GM10266 (cell line): Measurements from ENCODE around the gene MCM3AP.

Experiments used
- DNase-seq: peaks from one replicate; pipeline ENCODE4 v3.0.0; 2012; ENCODE audit errors: extremely low spot score
- CTCF ChIP-seq: IDR thresholded peaks from 2 replicates; pipeline ENCODE4 v1.5.1; 2012; ENCODE audit warnings: mild to moderate bottlenecking, low read depth; ENCODE audit not compliant: control insufficient read depth, insufficient read depth; ENCODE audit errors: missing control alignments

MCM3AP gene

DNA sequence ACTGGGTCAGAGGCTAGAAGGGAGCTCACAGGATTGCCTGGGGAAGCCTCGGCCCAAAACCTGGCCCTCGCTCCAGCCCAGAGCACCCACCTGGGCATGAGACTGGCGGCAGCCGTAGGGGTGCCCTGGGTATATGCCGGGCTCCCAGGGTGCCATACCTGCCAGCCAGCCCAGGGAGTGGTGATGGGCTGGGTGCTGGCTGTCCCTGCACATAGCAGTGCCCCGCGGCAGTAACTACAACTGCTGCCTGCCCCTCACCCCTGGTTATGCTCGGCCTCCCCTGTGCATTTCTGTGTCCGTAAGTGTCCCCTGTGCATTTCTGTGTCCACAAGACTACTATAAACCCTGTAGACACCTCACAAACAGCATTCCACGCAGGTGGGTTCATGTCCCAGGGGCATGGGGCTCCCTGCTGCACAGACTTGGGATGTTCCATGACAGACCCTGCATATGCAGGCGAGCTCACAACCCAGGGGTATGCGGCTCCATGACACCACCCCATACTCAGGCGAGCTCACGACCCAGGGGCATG is 95.4 kb downstream of the MCM3AP start:
- no peak for DNase-seq
- no peak for TF ChIP-seq CTCF

- no peak for TF ChIP-seq CTCF
- DNase-seq: no peak
Measured at GRCh38 chr21:46189213-46189958, 96.0 kb downstream of the MCM3AP start.

DNA sequence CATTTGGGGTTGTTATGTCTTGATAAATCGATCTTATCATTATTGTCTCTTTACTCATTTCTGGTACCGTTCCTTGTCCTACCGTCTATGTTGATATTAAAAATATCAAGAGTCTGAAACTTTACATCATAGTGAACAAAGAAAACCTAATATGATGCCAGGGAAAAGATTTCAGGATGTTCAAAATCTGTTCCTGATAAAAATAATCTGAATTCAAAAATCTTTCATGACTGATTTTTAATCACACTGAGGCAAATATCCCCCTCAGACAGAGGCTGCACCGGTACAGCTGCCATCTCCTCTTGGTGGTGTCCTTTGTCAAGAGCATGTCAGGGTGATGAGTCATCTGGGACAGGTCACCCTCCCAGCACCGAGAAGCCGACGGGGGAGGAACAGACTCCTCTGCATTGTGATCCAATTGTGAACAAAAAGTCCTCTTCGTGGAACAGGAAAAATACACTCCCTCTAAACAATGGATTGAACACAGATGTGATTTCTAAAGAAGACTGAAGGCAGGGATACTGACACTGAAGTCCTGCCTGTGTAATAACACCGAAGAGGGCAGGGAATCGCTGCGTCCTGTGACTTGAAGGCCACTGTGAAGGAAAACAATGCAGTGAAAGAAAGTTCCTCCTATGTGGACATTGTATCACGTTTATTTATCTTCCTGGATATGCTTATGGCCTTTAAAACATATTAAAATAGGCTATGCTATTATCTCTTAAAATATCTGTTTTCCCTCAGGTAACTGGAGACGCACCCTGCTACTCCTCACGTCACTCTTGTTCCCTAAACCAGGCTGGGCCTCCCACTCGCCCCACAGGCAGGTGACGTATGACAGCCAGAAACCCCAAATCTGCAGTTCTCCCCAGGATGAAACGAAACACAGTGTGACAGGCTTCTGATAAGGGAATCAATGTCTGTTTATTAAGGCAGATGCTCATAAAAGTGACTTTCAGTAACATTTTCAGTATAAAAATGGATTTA is 96.9 kb downstream of the MCM3AP start:
- TF ChIP-seq CTCF: no peak
- no peak for DNase-seq

DNA sequence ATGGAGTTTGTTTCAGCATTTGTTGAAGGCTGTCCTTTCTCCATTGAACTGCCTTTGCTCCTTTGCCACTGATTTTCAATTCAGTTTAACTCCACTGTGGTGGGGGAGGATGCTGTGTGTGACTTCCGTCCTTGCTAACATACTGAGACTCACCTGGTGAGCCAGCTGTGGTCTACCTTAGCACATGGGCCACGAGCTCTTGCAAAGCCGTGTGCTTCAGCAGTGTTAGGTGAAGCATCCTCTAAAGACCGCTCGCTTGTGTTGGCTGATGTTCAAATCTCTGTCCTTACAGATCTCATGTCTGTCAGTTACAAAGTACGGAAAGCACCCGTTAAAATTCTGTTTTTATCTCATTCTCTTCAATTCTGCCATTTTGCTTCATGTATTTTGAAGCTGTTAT is 97.6 kb downstream of the MCM3AP start:
- no peak for TF ChIP-seq CTCF
- DNase-seq: no peak

DNA sequence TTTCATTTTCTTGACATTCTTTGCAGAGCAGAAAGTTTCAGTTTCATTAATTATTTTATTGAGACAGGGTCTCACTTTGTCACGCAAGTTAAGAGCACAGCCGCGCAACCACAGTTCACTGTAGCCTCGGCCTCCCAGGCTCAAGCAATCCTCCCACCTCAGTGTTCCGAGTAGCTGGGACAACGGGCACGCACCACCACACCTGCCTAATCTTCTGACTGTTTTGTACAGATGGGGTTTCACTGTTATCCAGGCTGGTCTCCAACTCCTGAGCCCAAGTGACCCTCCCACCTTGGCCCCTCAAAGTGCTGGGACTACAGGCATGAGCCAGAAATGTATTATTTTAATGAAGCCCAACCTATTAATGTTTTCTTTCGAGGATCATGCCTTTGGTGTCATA is 98.2 kb downstream of the MCM3AP start:
- TF ChIP-seq CTCF: no peak
- no peak for DNase-seq

GRCh38 chr21:46185716-46186115 is 99.7 kb downstream of the MCM3AP start:
- no peak for DNase-seq
- no peak for TF ChIP-seq CTCF
